ENCODE measurements around the gene XCR1.

Gene XCR1

GRCh38 chr3:45987368-45988291, 39.7 kb downstream of the XCR1 start:
- peaks cover 25 to 57% (median 47%) of the 10 kb centered on the region in 11 experiments for H3K36me3 ChIP-seq
- no peak for TF ChIP-seq Cebpa-rat (IDR thresholded peaks at IDR 0.05)
- peak overlapping the region in 4 of 11 experiments; percentile 8 to 46 (median 34); a peak in 5 of 22 replicates for H3K27ac ChIP-seq
- no peak overlapping the region for H3K4me3 ChIP-seq
- H3K27me3 ChIP-seq: no peaks in the 10 kb centered on the region
- H3K9ac ChIP-seq: no peak overlapping the region
- H4K20me1 ChIP-seq: peaks cover 0 to 74% (median 19%) of the 10 kb centered on the region in 11 experiments; a peak in 11 of 22 replicates
- H3K4me1 ChIP-seq: peaks cover 14 to 61% (median 31%) of the 10 kb centered on the region in 10 experiments
- no peaks in the 10 kb centered on the region for H3K9me3 ChIP-seq (replicated peaks in 1 of 11)
- peak overlapping the region in 4 of 11 experiments; percentile 15 to 52 (median 47); a peak in 8 of 22 replicates for H3K4me2 ChIP-seq

DNA sequence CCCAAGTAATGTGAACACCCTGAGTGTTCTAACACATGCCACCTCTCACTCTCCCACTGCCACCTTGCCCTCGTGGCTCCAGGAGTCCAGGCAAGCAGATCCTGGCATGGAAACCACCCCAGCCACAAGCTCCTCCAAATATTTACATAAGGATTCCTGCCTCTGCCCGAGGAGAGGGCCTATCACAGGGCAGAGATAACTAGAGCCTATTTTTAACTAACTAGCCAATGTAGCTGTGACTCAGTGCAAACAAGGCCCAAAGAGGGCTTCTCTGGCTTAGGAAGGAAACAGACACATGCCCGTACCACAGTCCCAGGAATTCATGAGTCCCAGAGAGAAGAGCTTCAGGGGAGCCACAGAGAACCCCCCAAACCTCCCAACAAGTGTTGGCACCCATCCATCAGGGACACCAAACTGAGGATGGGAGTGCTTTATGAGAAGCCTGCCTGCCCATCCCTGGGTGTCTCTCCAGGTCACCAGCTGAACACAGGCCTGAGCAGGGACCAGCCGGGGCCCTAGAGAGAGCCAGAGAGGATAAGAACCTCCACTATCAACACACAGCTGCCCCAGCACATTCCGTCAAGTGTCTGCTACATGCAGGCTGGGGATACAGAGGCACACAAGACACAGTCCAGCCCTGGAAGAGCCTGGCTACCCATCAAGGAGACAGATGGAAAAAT, 40.8 kb downstream of the XCR1 start:
- H3K4me3 ChIP-seq: no peak overlapping the region
- peaks cover 36 to 67% (median 56%) of the 10 kb centered on the region in 11 experiments for H3K36me3 ChIP-seq
- no peaks in the 10 kb centered on the region for H3K27me3 ChIP-seq
- 0 out of 22 replicates have a peak overlapping the region, but pooled peaks of 1 of the 11 experiments have one; percentile 9 for H3K9ac ChIP-seq
- peak overlapping the region in 3 of 11 experiments; percentile 10 to 33 (median 22); a peak in 3 of 22 replicates for H3K27ac ChIP-seq
- no peaks in the 10 kb centered on the region for H3K9me3 ChIP-seq (replicated peaks in 1 of 11)
- peaks cover 0 to 64% (median 19%) of the 10 kb centered on the region in 11 experiments; a peak in 11 of 22 replicates for H4K20me1 ChIP-seq
- H3K4me1 ChIP-seq: peaks cover 9 to 61% (median 28%) of the 10 kb centered on the region in 10 experiments
- no peak for TF ChIP-seq Cebpa-rat (IDR thresholded peaks at IDR 0.05)
- H3K4me2 ChIP-seq: peak overlapping the region in 3 of 11 experiments; percentile 33 to 43 (median 41); a peak in 5 of 22 replicates

- TF ChIP-seq Cebpa-rat (IDR thresholded peaks at IDR 0.05): no peak
- Histone ChIP-seq H3K4me1 (peaks cover 9 to 64% (median 32%) of the 10 kb centered on the region in 10 experiments; a peak in 18 of 20 replicates), H3K4me3 (no peak overlapping the region), H3K4me2 (peak overlapping the region in 2 of 11 experiments; percentile 41 to 43; a peak in 2 of 22 replicates), H3K27me3 (no peaks in the 10 kb centered on the region), H3K36me3 (peaks cover 42 to 71% (median 62%) of the 10 kb centered on the region in 11 experiments), H4K20me1 (peaks cover 0 to 60% (median 19%) of the 10 kb centered on the region in 11 experiments; a peak in 11 of 22 replicates), H3K9me3 (replicated peaks in 1 of 11) (no peaks in the 10 kb centered on the region), H3K9ac (no peak overlapping the region), H3K27ac (peak overlapping the region in 3 of 11 experiments; percentile 10 to 33 (median 22); a peak in 3 of 22 replicates)
These were observed 41.6 kb downstream of the XCR1 start for GRCh38 chr3:45985532-45986302.

GRCh38 chr3:45984331-45985312, 42.7 kb downstream of the XCR1 start:
- no peak overlapping the region for H3K9ac ChIP-seq
- TF ChIP-seq Cebpa-rat (IDR thresholded peaks at IDR 0.05): no peak
- no peak overlapping the region for H3K4me2 ChIP-seq
- H3K4me1 ChIP-seq: peaks cover 9 to 69% (median 31%) of the 10 kb centered on the region in 10 experiments; a peak in 18 of 20 replicates
- no peaks in the 10 kb centered on the region for H3K9me3 ChIP-seq (replicated peaks in 1 of 11)
- peak overlapping the region in 1 of 11 experiments; percentile 8; a peak in 1 of 22 replicates for H3K27ac ChIP-seq
- peaks cover 0 to 54% (median 19%) of the 10 kb centered on the region in 11 experiments; a peak in 11 of 22 replicates for H4K20me1 ChIP-seq
- no peaks in the 10 kb centered on the region for H3K27me3 ChIP-seq
- H3K36me3 ChIP-seq: peaks cover 53 to 82% (median 70%) of the 10 kb centered on the region in 11 experiments
- H3K4me3 ChIP-seq: no peak overlapping the region

- 0 out of 22 replicates have a peak overlapping the region, but pooled peaks of 1 of the 11 experiments have one; percentile 8 for H3K27ac ChIP-seq
- H3K4me1 ChIP-seq: peaks cover 9 to 66% (median 27%) of the 10 kb centered on the region in 10 experiments; a peak in 18 of 20 replicates
- H3K36me3 ChIP-seq: peaks cover 61 to 91% (median 75%) of the 10 kb centered on the region in 11 experiments
- no peaks in the 10 kb centered on the region for H3K9me3 ChIP-seq (replicated peaks in 1 of 11)
- H3K9ac ChIP-seq: no peak overlapping the region
- TF ChIP-seq Cebpa-rat (IDR thresholded peaks at IDR 0.05): no peak
- H3K4me2 ChIP-seq: no peak overlapping the region
- no peaks in the 10 kb centered on the region for H3K27me3 ChIP-seq
- peaks cover 0 to 45% (median 19%) of the 10 kb centered on the region in 11 experiments; a peak in 11 of 22 replicates for H4K20me1 ChIP-seq
- no peak overlapping the region for H3K4me3 ChIP-seq
These were observed 43.5 kb downstream of the XCR1 start for GRCh38 chr3:45983770-45984169.

GRCh38 chr3:45981346-45982074, 45.8 kb downstream of the XCR1 start:
- no peak for TF ChIP-seq Cebpa-rat (IDR thresholded peaks at IDR 0.05)
- peaks cover 0 to 22% (median 15%) of the 10 kb centered on the region in 11 experiments; a peak in 10 of 22 replicates for H4K20me1 ChIP-seq
- no peaks in the 10 kb centered on the region for H3K27me3 ChIP-seq
- no peak overlapping the region for H3K4me3 ChIP-seq
- peaks cover 9 to 47% (median 16%) of the 10 kb centered on the region in 10 experiments; a peak in 18 of 20 replicates for H3K4me1 ChIP-seq
- no peaks in the 10 kb centered on the region for H3K9me3 ChIP-seq (replicated peaks in 1 of 11)
- peaks cover 79 to 98% (median 90%) of the 10 kb centered on the region in 11 experiments for H3K36me3 ChIP-seq
- H3K27ac ChIP-seq: peak overlapping the region in 5 of 11 experiments; percentile 10 to 58 (median 20); a peak in 7 of 22 replicates
- 0 out of 22 replicates have a peak overlapping the region, but pooled peaks of 1 of the 11 experiments have one; percentile 15 for H3K9ac ChIP-seq
- peak overlapping the region in 9 of 11 experiments; percentile 10 to 61 (median 28); a peak in 14 of 22 replicates for H3K4me2 ChIP-seq

Measured in BLaER1 treated with 17β-estradiol and CSF1 and Interleukin-3, amounts not matched to agents 10 nM and 100 nM (cell line).